ENCODE data around the gene CDK5RAP2.
"Not testable (repeated sequence)": the region's sequence is repeated elsewhere in the genome, so short reads cannot be mapped to it uniquely, and the experiment has no call there.

The CDK5RAP2 gene

GRCh38 chr9:120592210-120592609 is 12.2 kb upstream of the CDK5RAP2 start:
- no peak for DNase-seq (ENCODE audit: low read depth, low spot score)

- no peak for DNase-seq (ENCODE audit: low read depth, low spot score)
These were observed 7.4 kb upstream of the CDK5RAP2 start for GRCh38 chr9:120587328-120587727.

GRCh38 chr9:120583958-120584369 is 4.0 kb upstream of the CDK5RAP2 start:
- no peak for DNase-seq (ENCODE audit: low read depth, low spot score)

GRCh38 chr9:120579139-120580050 is 572 bp downstream of the CDK5RAP2 start:
- DNase-seq (ENCODE audit: low read depth, low spot score), result no peak

GRCh38 chr9:120574473-120574872 is 5.5 kb downstream of the CDK5RAP2 start:
- DNase-seq (ENCODE audit: low read depth, low spot score), result no peak

GRCh38 chr9:120572472-120572871 is 7.5 kb downstream of the CDK5RAP2 start:
- DNase-seq (ENCODE audit: low read depth, low spot score), result no peak

- DNase-seq (ENCODE audit: low read depth, low spot score), result no peak
These were observed 8.3 kb downstream of the CDK5RAP2 start for GRCh38 chr9:120571443-120572257.

GRCh38 chr9:120570296-120570695 is 9.7 kb downstream of the CDK5RAP2 start:
- DNase-seq (ENCODE audit: low read depth, low spot score), result no peak

GRCh38 chr9:120569556-120569955 is 10.4 kb downstream of the CDK5RAP2 start:
- DNase-seq (ENCODE audit: low read depth, low spot score), result no peak

GRCh38 chr9:120568816-120569215 is 11.2 kb downstream of the CDK5RAP2 start:
- no peak for DNase-seq (ENCODE audit: low read depth, low spot score)

GRCh38 chr9:120567874-120568273 is 12.1 kb downstream of the CDK5RAP2 start:
- DNase-seq (ENCODE audit: low read depth, low spot score), result no peak

- no peak for DNase-seq (ENCODE audit: low read depth, low spot score)
These were observed 12.9 kb downstream of the CDK5RAP2 start for GRCh38 chr9:120567081-120567480.

- no peak for DNase-seq (ENCODE audit: low read depth, low spot score)
These were observed 15.4 kb downstream of the CDK5RAP2 start for GRCh38 chr9:120564589-120564988.

- no peak for DNase-seq (ENCODE audit: low read depth, low spot score)
These were observed 17.0 kb downstream of the CDK5RAP2 start for GRCh38 chr9:120562861-120563443.

GRCh38 chr9:120561709-120562108 is 18.3 kb downstream of the CDK5RAP2 start:
- no peak for DNase-seq (ENCODE audit: low read depth, low spot score)

GRCh38 chr9:120559546-120559945 is 20.4 kb downstream of the CDK5RAP2 start:
- no peak for DNase-seq (ENCODE audit: low read depth, low spot score)

- DNase-seq (ENCODE audit: low read depth, low spot score), result no peak
These were observed 21.5 kb downstream of the CDK5RAP2 start for GRCh38 chr9:120558454-120558853.

- DNase-seq (ENCODE audit: low read depth, low spot score), result no peak
These were observed 22.8 kb downstream of the CDK5RAP2 start for GRCh38 chr9:120557205-120557604.

GRCh38 chr9:120556775-120557174 is 23.2 kb downstream of the CDK5RAP2 start:
- no peak for DNase-seq (ENCODE audit: low read depth, low spot score)

- DNase-seq (ENCODE audit: low read depth, low spot score), result no peak
These were observed 24.1 kb downstream of the CDK5RAP2 start for GRCh38 chr9:120555839-120556238.

- not testable (repeated sequence) for DNase-seq (ENCODE audit: low read depth, low spot score)
These were observed 27.7 kb downstream of the CDK5RAP2 start for GRCh38 chr9:120552210-120552704.
